GM20431 (cell line): ENCODE measurements around the gene TAS2R42.

Experiments used
- in situ Hi-C: fragments of 300-500 bp; cut with MseI, MboI; formaldehyde crosslinking; loops from one replicate; pipeline ENCODE4 v1.15.0; 2020; ENCODE audit warnings: low sequenced_read_pairs; ENCODE audit not compliant: unreplicated experiment

Gene TAS2R42

DNA sequence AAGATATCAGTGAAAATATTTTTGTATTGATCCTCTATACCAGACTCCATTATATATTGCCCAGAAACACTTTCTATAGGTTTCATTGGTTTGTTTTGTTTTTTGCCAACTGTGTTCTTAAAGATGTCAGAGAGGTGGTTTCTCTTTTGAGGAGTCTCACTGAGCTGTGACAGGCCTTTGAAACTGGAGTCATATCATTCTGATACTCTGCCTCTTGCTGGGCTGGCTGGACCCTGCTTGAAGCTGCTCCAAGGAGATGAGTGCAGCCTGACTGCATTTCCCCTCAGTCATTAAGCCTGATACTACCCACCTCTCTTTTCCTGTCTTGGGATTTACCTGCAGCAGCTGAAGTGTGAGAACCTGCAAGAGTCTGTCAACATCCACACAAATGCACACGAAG, 35.9 kb downstream of the TAS2R42 start:
- in situ Hi-C loops: no loop called here

DNA sequence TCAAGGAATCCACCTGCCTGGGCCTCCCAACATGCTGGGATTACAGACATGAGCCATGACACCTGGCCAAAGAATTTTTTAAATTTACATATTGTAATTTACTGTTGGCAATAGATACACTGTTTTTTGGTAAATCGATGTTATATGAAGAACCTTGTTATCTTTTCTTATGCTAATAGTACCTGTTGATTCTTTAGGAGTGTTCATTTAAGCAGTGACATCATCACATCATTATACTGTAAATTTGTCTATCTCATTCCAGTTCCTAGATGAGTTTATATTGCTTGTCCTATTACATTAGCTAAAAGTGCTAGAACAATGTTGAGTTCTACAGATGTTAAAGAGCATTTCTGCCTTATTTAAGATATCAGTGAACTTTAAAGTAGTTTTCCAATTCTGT, 39.3 kb downstream of the TAS2R42 start:
- in situ Hi-C loops: no loop called here

DNA sequence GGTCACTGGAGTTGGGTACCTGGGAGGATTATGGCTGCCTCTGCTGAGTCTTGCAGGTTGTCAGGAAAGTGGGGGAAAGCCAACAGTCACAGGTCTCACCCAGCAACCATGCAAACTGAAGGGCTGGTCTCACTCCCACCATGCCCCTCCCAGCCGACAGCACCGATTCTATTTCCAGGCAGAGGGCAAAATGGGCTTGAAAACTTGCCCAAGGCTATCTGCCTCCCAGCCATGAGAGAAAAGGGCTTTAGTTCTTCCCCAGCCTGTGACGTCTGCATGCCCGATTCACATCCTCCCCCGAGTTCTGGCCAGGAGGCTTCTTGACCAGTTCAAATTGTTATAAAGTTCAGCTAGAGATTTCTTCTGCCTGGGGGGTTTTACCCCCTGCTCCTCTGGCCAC, 42.4 kb downstream of the TAS2R42 start:
- in situ Hi-C loops: no loop called here

DNA sequence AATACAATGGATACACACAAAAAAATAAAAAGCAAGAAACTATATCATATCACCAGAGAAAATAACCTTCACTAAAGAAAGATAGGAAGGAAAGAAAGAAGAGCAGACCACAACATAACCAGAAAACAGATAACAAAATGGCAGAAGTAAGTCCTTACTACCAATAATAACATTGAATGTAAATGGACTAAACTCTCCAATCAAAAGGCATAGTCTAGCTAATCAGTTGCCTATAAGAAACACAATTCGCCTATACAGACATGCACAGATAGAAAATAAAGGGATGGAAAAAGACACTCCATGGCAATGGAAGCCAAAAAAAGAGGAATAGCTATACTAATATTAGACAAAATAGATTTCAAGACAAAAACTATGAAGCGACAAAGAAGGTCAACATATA, 43.4 kb downstream of the TAS2R42 start:
- in situ Hi-C loops: no loop called here

DNA sequence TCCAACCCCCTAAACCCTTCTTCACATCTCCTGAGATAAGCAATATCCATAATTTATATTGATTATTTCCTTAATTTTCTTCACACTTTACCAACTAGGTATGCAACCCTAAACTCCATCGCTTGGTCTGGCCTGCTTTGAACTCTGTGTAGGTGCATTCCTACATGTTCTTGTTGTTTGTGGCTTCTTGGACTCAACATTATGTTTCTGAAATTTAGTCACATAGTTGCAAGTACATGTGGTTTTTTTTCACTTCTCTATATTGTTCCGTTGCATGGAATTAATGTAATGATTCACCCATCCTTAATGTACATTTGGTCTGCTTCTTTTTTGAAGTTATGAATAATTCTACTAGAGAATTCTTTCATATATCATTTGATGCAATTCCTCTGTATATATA, 50.7 kb downstream of the TAS2R42 start:
- in situ Hi-C loops: no loop called here
